ENCODE data around the gene UMAD1.
"Not testable (repeated sequence)": the region's sequence is repeated elsewhere in the genome, so short reads cannot be mapped to it uniquely, and the experiment has no call there.

Gene UMAD1

GRCh38 chr7:7795630-7796121 lies 155.1 kb downstream of the UMAD1 start:
- no peak for DNase-seq (ENCODE audit: low read depth in 1 of 2, low spot score in 1 of 2)

- DNase-seq (ENCODE audit: low read depth in 1 of 2, low spot score in 1 of 2): no peak
Measured at GRCh38 chr7:7798510-7798909, 158.0 kb downstream of the UMAD1 start.

DNA sequence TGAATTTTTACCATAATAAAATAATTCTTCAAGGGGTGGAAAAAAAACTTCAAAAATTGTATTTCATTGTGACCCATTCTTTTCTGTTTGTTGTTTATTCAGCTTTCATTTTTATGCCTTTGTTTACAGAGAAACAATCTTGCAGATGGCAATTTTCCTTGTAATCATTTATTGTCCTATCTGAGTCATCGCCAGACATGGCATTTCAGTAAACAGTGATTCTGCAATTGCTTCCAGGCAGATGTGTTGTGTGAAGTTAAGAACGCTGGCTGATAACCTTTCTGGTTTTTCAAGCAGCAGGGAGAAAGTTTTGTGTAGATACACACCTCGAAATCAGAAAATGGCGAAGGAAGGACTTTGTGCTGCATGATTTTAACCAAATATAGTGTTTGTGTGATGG lies 158.6 kb downstream of the UMAD1 start:
- no peak for DNase-seq (ENCODE audit: low read depth in 1 of 2, low spot score in 1 of 2)

GRCh38 chr7:7802531-7802930 lies 162.0 kb downstream of the UMAD1 start:
- DNase-seq (ENCODE audit: low read depth in 1 of 2, low spot score in 1 of 2): no peak

DNA sequence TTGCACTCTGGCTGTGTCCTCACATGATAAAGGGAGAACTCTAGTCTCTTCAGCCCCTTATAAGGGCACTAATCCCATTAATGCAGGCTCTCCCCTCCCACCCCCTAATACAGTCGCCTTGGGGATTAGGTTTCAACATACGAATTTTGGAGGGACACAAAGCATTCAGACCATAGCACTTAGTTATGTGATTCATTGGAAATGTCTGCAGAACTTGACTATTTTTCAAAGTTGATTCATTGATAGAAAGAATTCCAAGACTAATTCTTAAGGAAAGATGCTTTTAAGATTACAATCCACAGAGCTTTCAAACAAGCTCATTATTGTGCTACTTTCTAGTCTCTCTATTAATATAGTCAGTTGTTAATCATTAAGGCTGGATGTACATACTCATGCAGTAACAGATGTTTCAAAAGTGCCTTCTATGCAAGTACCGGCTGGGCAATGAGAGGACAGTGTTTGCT lies 163.2 kb downstream of the UMAD1 start:
- no peak for DNase-seq (ENCODE audit: low read depth in 1 of 2, low spot score in 1 of 2)

- DNase-seq (ENCODE audit: low read depth in 1 of 2, low spot score in 1 of 2): not testable (repeated sequence)
Measured at GRCh38 chr7:7804822-7805221, 164.3 kb downstream of the UMAD1 start.

GRCh38 chr7:7805511-7806153 lies 165.1 kb downstream of the UMAD1 start:
- DNase-seq (ENCODE audit: low read depth in 1 of 2, low spot score in 1 of 2): no peak

DNA sequence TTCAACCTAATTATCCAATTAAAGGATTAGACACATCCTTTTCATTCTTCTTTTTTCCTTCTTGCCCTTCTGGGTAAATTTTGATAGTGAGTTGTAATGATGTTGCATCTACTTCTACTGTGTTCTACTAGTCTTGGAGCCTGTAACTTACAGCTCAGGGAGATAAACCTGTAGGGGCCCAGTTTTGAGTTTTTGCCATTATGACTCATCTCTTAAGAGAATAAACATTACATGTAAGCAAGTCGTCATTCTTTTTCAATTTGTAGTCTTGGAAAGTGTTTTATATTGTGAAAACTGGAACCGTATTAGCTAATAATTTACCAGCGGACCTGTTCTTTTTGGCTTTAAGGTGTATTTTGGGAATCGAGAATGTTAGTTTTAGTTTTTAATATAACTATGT lies 167.6 kb downstream of the UMAD1 start:
- no peak for DNase-seq (ENCODE audit: low read depth in 1 of 2, low spot score in 1 of 2)

DNA sequence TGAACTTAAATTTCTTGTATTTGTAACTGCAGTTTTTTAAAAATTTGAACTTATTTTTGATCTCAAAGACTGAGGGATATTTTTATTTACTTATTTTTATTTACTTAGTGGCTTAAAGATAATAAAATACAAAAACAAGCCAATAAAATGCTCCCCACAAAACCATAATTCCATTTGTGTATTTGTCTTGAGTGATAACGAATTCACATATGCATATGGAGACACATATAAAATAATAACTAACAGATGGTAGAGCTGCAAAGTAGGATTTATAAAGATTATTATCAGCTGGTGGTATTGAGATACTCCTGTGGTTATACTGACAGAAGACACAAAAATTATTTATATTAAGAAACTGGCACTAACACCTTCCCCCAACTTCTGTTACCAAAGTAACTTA lies 168.1 kb downstream of the UMAD1 start:
- DNase-seq (ENCODE audit: low read depth in 1 of 2, low spot score in 1 of 2): no peak

DNA sequence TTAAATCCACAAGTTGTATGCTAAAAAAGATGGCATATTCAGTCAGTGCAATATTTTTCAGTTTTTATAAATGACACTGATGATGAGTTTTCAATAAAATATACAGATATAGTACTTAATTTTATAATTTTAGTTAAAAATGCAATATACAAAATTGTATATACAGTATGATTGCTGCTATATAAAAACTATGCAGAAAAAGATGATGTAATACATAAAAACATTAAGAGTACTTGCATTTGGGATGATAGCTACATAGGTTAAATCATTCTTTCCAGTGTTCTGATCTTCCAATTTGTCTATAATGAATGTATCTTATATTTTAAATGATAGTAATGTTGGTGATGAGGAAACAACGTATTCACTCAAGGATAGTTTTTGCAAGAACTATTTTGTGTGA lies 169.8 kb downstream of the UMAD1 start:
- no peak for DNase-seq (ENCODE audit: low read depth in 1 of 2, low spot score in 1 of 2)

DNA sequence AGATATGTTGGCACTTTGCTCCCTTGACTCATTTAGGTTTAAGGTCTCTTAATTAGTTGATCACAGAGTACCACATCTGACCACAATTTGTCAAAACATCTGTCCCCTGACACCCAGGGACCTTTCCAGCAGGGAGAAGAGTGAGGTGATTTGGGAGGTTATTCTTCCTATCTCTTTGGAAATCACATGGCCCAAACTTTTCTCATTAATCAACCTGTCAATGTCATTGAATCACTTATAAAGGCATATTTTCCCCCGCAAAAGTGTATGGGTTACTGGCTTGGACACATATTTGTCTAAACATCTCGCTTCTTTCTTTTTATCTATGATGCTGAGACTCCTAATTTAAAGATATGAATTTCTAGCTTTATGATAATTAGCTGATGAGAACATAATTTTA lies 170.3 kb downstream of the UMAD1 start:
- DNase-seq (ENCODE audit: low read depth in 1 of 2, low spot score in 1 of 2): no peak

- no peak for DNase-seq (ENCODE audit: low read depth in 1 of 2, low spot score in 1 of 2)
Measured at GRCh38 chr7:7812112-7812511, 171.6 kb downstream of the UMAD1 start.

DNA sequence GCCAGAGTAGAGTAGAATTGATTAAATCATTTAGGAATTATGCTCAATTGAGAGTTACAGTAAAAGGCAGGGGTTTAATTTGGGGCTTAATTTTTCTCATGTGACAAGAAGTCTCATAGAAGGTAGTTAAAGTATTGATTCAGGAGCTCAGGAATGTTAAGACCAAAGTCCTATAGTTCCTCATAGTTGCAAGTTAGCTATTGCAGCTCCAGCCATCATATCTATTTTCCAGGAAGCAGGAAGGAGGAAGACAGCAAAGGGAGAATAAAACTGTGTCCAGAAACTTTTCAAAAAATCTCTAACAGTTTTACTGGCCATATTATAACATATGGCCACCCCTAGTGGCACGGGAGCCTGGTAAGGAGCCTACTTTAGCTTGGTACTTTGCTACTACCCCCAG lies 174.8 kb downstream of the UMAD1 start:
- DNase-seq (ENCODE audit: low read depth in 1 of 2, low spot score in 1 of 2): no peak

DNA sequence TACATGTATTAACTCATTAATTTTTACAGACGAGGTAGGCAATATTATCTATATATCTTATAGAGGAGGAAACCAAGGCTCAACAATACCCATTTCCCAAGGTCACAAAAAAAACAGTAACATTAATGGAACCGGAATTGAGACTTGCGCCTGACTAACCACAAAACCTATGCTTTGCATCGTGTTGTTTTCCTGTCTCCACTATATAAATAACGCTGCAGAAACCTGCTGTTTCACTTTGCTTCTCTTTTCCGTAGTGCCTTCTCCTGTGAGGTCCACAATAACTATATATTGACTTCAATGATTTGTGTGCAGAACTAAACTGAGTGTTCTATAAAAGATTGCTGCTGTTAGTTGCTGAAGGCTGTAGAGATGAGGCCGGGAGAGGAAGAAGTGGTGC lies 175.5 kb downstream of the UMAD1 start:
- DNase-seq (ENCODE audit: low read depth in 1 of 2, low spot score in 1 of 2): no peak

GRCh38 chr7:7816816-7817536 lies 176.4 kb downstream of the UMAD1 start:
- DNase-seq (ENCODE audit: low read depth in 1 of 2, low spot score in 1 of 2): no peak

DNA sequence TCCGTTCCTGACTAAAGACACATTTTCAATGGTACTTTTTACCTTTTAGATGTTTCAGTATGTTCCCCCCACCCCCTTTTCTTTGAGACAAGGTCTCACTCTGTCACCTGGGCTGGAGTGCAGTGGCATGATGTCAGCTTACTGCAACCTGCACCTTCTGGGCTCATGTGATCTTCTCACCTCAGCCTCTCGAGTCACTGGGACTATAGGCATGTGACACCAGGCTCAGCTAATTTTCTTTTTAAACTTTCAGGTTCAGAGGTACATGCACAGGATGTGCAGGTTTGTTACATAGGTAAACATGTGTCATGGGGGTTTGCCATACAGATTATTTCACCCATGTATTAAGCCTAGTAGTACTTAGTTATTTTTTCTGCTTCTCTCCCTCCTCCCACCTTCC lies 177.2 kb downstream of the UMAD1 start:
- no peak for DNase-seq (ENCODE audit: low read depth in 1 of 2, low spot score in 1 of 2)

DNA sequence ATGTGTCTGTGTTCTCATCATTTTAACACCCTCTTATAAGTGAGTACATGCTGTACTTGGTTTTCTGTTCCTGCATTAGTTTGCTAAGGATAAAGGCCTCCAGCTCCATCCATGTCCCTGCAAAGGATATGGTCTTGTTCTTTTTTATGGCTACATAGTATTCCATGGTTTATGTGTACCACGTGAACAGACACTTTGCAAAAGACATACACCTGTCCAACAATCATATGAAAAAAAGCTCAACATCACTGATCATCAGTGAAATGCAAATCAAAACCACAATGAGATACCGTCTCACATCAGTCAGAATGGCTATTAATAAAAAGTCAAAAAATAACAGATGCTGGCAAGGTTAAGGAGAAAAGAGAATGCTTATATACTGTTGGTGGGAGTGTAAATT lies 177.6 kb downstream of the UMAD1 start:
- DNase-seq (ENCODE audit: low read depth in 1 of 2, low spot score in 1 of 2): not testable (repeated sequence)

DNA sequence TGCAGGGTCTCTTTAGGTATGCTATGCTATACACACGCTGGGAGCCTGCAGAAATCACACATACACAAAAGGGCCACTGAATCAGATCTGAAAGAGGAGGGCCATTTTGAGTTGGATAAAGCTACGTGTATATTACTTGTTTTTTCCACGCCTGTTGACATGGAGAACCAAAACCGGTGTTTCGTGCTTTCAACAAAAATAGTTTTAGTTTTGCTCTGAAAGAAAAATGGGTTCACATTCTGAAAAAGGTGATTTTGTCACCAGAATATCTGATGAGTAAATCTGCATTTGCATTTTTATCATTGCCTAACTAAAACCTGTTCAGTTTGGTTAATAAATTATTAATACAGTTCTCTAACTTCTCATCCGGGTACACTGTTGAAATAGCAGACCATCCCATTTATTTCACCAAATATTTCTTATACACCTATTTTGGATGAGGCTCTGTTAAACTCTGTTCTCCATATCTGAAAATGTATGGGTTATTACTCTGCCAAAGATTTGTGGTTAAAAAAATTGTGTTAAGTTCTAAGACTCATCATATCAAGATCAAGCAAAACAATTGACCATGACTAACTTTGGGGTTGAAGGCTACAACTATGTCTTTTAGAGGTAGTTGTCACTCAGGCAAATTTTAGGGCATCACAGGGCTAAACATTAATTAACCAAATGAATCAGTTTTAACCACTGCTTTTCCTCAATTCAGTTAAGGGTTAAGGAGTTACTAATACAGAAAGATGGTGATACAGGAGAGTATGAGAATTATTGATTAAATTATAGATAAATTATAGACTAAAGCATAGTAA lies 179.1 kb downstream of the UMAD1 start:
- DNase-seq (ENCODE audit: low read depth in 1 of 2, low spot score in 1 of 2): no peak

DNA sequence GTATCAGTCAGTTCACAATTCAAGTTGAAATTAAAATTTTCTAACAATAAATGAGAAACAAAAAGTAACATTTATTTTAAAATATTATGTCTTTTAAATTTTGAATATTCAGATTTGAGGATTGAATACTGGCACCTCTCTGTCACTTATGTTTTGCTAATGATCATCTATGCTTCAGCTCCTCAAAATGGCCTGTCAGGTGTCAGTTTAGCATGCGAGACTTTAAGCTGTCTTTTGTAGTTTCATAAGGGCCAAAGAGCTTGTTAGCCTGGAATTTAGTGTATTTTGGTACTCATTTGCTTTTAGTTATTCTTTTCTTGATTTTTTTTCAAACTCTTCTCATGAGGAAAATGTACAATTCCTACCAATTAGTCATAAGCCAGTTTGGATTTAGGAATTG lies 179.9 kb downstream of the UMAD1 start:
- DNase-seq (ENCODE audit: low read depth in 1 of 2, low spot score in 1 of 2): no peak

- no peak for DNase-seq (ENCODE audit: low read depth in 1 of 2, low spot score in 1 of 2)
Measured at GRCh38 chr7:7820939-7821338, 180.4 kb downstream of the UMAD1 start.

DNA sequence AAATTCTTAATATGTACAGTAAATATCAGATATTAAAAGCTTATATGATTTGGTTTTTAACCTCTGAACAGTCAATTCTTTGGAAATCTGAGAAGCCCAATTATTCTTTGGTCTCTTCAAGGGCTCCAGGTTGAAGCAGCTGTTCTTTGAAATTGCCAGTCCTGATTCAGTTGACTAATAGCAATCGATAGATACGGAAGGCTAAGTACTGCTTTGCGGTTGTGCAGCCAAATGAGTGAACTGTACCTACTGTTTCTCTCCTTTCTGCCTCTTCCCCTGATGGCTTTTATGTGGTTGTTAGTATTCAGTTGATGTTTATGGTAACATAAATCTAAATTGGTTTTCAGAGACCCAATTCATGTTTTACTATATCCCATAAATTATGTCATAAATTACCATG lies 181.0 kb downstream of the UMAD1 start:
- DNase-seq (ENCODE audit: low read depth in 1 of 2, low spot score in 1 of 2): no peak

DNA sequence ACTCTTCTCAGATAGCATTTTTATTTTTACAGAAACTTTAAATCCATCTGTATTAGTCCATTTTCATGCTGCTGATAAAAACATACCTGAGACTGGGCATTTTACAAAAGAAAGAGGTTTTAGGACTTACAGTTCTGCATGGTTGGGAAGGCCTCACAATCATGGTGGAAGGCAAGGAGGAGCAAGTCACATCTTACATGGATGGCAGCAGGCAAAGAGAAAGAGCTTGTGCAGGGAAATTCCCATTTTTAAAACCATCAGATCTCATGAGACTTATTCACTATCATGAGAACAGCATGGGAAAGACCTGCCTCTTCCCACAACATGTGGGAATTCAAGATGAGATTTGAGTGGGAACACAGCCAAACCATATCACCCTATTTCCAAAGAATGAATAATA lies 184.7 kb downstream of the UMAD1 start:
- DNase-seq (ENCODE audit: low read depth in 1 of 2, low spot score in 1 of 2): not testable (repeated sequence)
